Ammon's horn (tissue), 1 donor: ENCODE results near the gene ASTN1.

Source experiments
- DNase-seq: peaks from one replicate; pipeline ENCODE4 v3.0.0-alpha.2; 2016; ENCODE audit warnings: low spot score

Gene ASTN1

GRCh38 chr1:176993587-176993986 lies 170.9 kb downstream of the ASTN1 start:
- DNase-seq: no peak

GRCh38 chr1:176989754-176990153 lies 174.8 kb downstream of the ASTN1 start:
- peak; percentile 69 for DNase-seq

- no peak for DNase-seq
Measured at GRCh38 chr1:176989023-176989422, 175.5 kb downstream of the ASTN1 start.

- no peak for DNase-seq
Measured at GRCh38 chr1:176987016-176987415, 177.5 kb downstream of the ASTN1 start.

GRCh38 chr1:176983731-176984130 lies 180.8 kb downstream of the ASTN1 start:
- no peak for DNase-seq

- no peak for DNase-seq
Measured at GRCh38 chr1:176976771-176977170, 187.7 kb downstream of the ASTN1 start.

- DNase-seq: no peak
Measured at GRCh38 chr1:176976225-176976624, 188.3 kb downstream of the ASTN1 start.

GRCh38 chr1:176964687-176965086 lies 199.8 kb downstream of the ASTN1 start:
- DNase-seq: no peak

GRCh38 chr1:176963181-176963580 lies 201.3 kb downstream of the ASTN1 start:
- DNase-seq: no peak

- no peak for DNase-seq
Measured at GRCh38 chr1:176961678-176962077, 202.8 kb downstream of the ASTN1 start.

GRCh38 chr1:176959191-176959820 lies 205.2 kb downstream of the ASTN1 start:
- DNase-seq: peak; percentile 32

GRCh38 chr1:176957603-176958002 lies 206.9 kb downstream of the ASTN1 start:
- no peak for DNase-seq

GRCh38 chr1:176954242-176954641 lies 210.3 kb downstream of the ASTN1 start:
- DNase-seq: no peak

GRCh38 chr1:176950736-176951324 lies 213.7 kb downstream of the ASTN1 start:
- DNase-seq: no peak

GRCh38 chr1:176949033-176949662 lies 215.4 kb downstream of the ASTN1 start:
- DNase-seq: no peak

- no peak for DNase-seq
Measured at GRCh38 chr1:176944606-176945005, 219.9 kb downstream of the ASTN1 start.

- DNase-seq: no peak
Measured at GRCh38 chr1:176943783-176944182, 220.7 kb downstream of the ASTN1 start.

- no peak for DNase-seq
Measured at GRCh38 chr1:176942346-176942745, 222.2 kb downstream of the ASTN1 start.

GRCh38 chr1:176939993-176940392 lies 224.5 kb downstream of the ASTN1 start:
- no peak for DNase-seq

- DNase-seq: no peak
Measured at GRCh38 chr1:176938375-176938774, 226.1 kb downstream of the ASTN1 start.

GRCh38 chr1:176934370-176934769 lies 230.1 kb downstream of the ASTN1 start:
- no peak for DNase-seq

GRCh38 chr1:176932114-176933104 lies 232.1 kb downstream of the ASTN1 start:
- DNase-seq: no peak
